Natural killer cell (primary cell): ENCODE measurements around the gene CWC25. TPM values are rescaled to one million over a fixed set of nuclear protein-coding genes. Genes with fewer than 3 reads are reported as not detected.
A peak's percentile ranks its signal among the peaks of the same experiment; 100 is the strongest.

Source experiments
- ATAC-seq, 3 donors: fragments of 150-1000 bp in 2 of 3; fragments of 200-7000 bp in 1 of 3; cut with Tn5 transposase; 1 replicate in 1 of 3; 2 replicates in 2 of 3; pipeline ENCODE4 v1.10.0; 2021; ENCODE audit warnings: mild to moderate bottlenecking in 2 of 3, moderate library complexity in 2 of 3
- DNase-seq, 2 donors: peaks; one replicate each; pipeline versions ENCODE4 v3.0.0 to v3.0.0-alpha.2; 2013 to 2021; ENCODE audit warnings: mixed read lengths in 1 of 2
- H3K27ac ChIP-seq: one replicate; pipeline ENCODE4 v1.5.1; 2013; ENCODE audit warnings: mild to moderate bottlenecking, low read length
- H3K27me3 ChIP-seq: one replicate; pipeline ENCODE4 v1.6.1; 2013; ENCODE audit warnings: low read length; ENCODE audit not compliant: control insufficient read depth, insufficient read depth
- H3K36me3 ChIP-seq: one replicate; pipeline ENCODE4 v1.6.1; 2013; ENCODE audit warnings: low read length; ENCODE audit not compliant: control insufficient read depth, insufficient read depth
- H3K4me1 ChIP-seq: one replicate; pipeline ENCODE4 v1.6.1; 2013; ENCODE audit warnings: low read length; ENCODE audit not compliant: control insufficient read depth, insufficient read depth
- H3K4me3 ChIP-seq: one replicate; pipeline ENCODE4 v1.5.1; 2013; ENCODE audit warnings: low read length
- H3K9me3 ChIP-seq: one replicate; pipeline ENCODE4 v1.6.1; 2013; ENCODE audit warnings: low read length; ENCODE audit not compliant: control insufficient read depth, insufficient read depth
- H3K27ac Mint-ChIP-seq, 2 donors: one replicate each; pipeline ENCODE4 v1.8.0; 2022; ENCODE audit warnings: mild to moderate bottlenecking in 2 of 2, mixed read lengths in 2 of 2, moderate library complexity in 1 of 2
- H3K27me3 Mint-ChIP-seq, 2 donors: one replicate each; pipeline ENCODE4 v1.8.0; 2022; ENCODE audit warnings: low read depth in 2 of 2, mixed read lengths in 2 of 2
- H3K36me3 Mint-ChIP-seq: one replicate; pipeline ENCODE4 v1.8.0; 2022; ENCODE audit warnings: mixed read lengths
- H3K4me1 Mint-ChIP-seq, 2 donors: one replicate each; pipeline ENCODE4 v1.8.0; 2022; ENCODE audit warnings: mixed read lengths in 2 of 2
- H3K4me3 Mint-ChIP-seq: one replicate; pipeline ENCODE4 v1.8.0; 2022; ENCODE audit warnings: mild to moderate bottlenecking, moderate library complexity, mixed read lengths
- H3K9me3 Mint-ChIP-seq, 2 donors: one replicate each; pipeline ENCODE4 v1.8.0; 2022; ENCODE audit warnings: mixed read lengths in 2 of 2
- CTCF ChIP-seq: fragments of 200-600 bp; IDR thresholded peaks from one replicate; pipeline ENCODE4 v1.8.0; 2022; ENCODE audit warnings: antibody characterized with exemption
- WGBS: methylation state at CpG from one replicate; pipeline ENCODE4 v1.1.7; 2013; ENCODE audit warnings: missing lambda C conversion rate; ENCODE audit not compliant: insufficient coverage; 5-methylcytosine and 5-hydroxymethylcytosine counted together
- intact Hi-C: fragments of 100-400 bp; cut with micrococcal nuclease; formaldehyde crosslinking; loops from one replicate; pipeline ENCODE4 v1.14.2; 2022
- total RNA-seq, 4 donors: library from RNA; stranded (reverse); fragments of 120-200 nt in 1 of 4; gene quantifications; one replicate each; pipeline versions ENCODE4 v1.2.3 to v1.2.4, GENCODE V29; 2013 to 2022

The CWC25 gene
- total RNA-seq, 3 donors from 2014 or later (not counting 1 experiment from before 2014, with no cell fraction given) = 63.8 to 79.4 (median 74.4) TPM

GRCh38 chr17:38797828-38798227 is 27.3 kb downstream of the CWC25 start:
- no peak for TF ChIP-seq CTCF
- Mint-ChIP-seq H3K4me1 (peaks cover 37 to 47% of the 10 kb centered on the region in 2 donors), H3K9me3 (no peaks in the 10 kb centered on the region), H3K27me3 (no peaks in the 10 kb centered on the region), H3K4me3 (peak overlapping the region; percentile 91), H3K36me3 (peaks cover 5% of the 10 kb centered on the region), H3K27ac (peak overlapping the region; percentile 84 to 88)
- Histone ChIP-seq H3K36me3 (peaks cover 16% of the 10 kb centered on the region), H3K4me3 (no peak overlapping the region), H3K4me1 (peaks cover 23% of the 10 kb centered on the region), H3K9me3 (no peaks in the 10 kb centered on the region), H3K27me3 (no peaks in the 10 kb centered on the region), H3K27ac (peak overlapping the region; percentile 25)
- DNase-seq (no peak), ATAC-seq (no peak)
- WGBS = 77% methylated on average over 6 of the region's 6 CpGs
- intact Hi-C loops = no loop called here

GRCh38 chr17:38797158-38797490 is 28.0 kb downstream of the CWC25 start:
- H3K27me3 Mint-ChIP-seq = no peaks in the 10 kb centered on the region
- Histone ChIP-seq H3K27ac (no peak overlapping the region), H3K4me1 (peaks cover 23% of the 10 kb centered on the region), H3K27me3 (no peaks in the 10 kb centered on the region), H3K4me3 (no peak overlapping the region), H3K9me3 (no peaks in the 10 kb centered on the region), H3K36me3 (peaks cover 9% of the 10 kb centered on the region)
- no peak for DNase-seq
- H3K27ac Mint-ChIP-seq = peak overlapping the region; percentile 84 to 88
- intact Hi-C loops = no loop called here
- peak overlapping the region; percentile 51 for H3K4me3 Mint-ChIP-seq
- no peak for ATAC-seq
- no peak for TF ChIP-seq CTCF
- H3K4me1 Mint-ChIP-seq = peaks cover 37 to 47% of the 10 kb centered on the region in 2 donors
- peaks cover 5% of the 10 kb centered on the region for H3K36me3 Mint-ChIP-seq
- H3K9me3 Mint-ChIP-seq = no peaks in the 10 kb centered on the region
- 95% methylated on average over 5 of the region's 5 CpGs for WGBS

GRCh38 chr17:38796451-38797157 is 28.5 kb downstream of the CWC25 start:
- Mint-ChIP-seq H3K27ac (peak overlapping the region in 1 of 2 donors; percentile 84), H3K4me3 (peak overlapping the region; percentile 51), H3K27me3 (no peaks in the 10 kb centered on the region), H3K9me3 (no peaks in the 10 kb centered on the region), H3K4me1 (peaks cover 37 to 47% of the 10 kb centered on the region in 2 donors), H3K36me3 (peaks cover 5% of the 10 kb centered on the region)
- no peak for DNase-seq
- Histone ChIP-seq H3K27me3 (no peaks in the 10 kb centered on the region), H3K9me3 (no peaks in the 10 kb centered on the region), H3K36me3 (peaks cover 3% of the 10 kb centered on the region), H3K4me1 (peaks cover 23% of the 10 kb centered on the region), H3K4me3 (no peak overlapping the region), H3K27ac (no peak overlapping the region)
- ATAC-seq = no peak
- intact Hi-C loops = no loop called here
- TF ChIP-seq CTCF = no peak
- WGBS = 86% methylated on average over 5 of the region's 5 CpGs

- WGBS = 94% methylated on average over 4 of the region's 5 CpGs
- Mint-ChIP-seq H3K9me3 (no peaks in the 10 kb centered on the region), H3K27me3 (no peaks in the 10 kb centered on the region), H3K27ac (no peak overlapping the region), H3K36me3 (no peaks in the 10 kb centered on the region), H3K4me1 (peaks cover 29 to 45% of the 10 kb centered on the region in 2 donors), H3K4me3 (peak overlapping the region; percentile 47)
- TF ChIP-seq CTCF = no peak
- no peak for ATAC-seq
- Histone ChIP-seq H3K4me3 (no peak overlapping the region), H3K9me3 (no peaks in the 10 kb centered on the region), H3K4me1 (peaks cover 19% of the 10 kb centered on the region), H3K27ac (no peak overlapping the region), H3K36me3 (no peaks in the 10 kb centered on the region), H3K27me3 (no peaks in the 10 kb centered on the region)
- intact Hi-C loops = no loop called here
- DNase-seq = no peak
These were observed 30.9 kb downstream of the CWC25 start for GRCh38 chr17:38794221-38794620.
